HepG2 (cell line): Measurements from ENCODE around the gene EFCAB8. TPM values are rescaled to one million over a fixed set of nuclear protein-coding genes. Genes with fewer than 3 reads are reported as not detected.

Source experiments
- ATAC-seq: fragments of 200-7000 bp; cut with Tn5 transposase; 3 replicates; pipeline ENCODE4 v1.9.1; 2020; ENCODE audit warnings: mild to moderate bottlenecking, moderate library complexity
- Bru-seq: library from RNA; stranded (reverse); fragments of 400-500 nt; gene quantifications from one replicate; lab custom pipeline; 2021; lab: Mats Ljungman, UMichigan
- BruChase-seq, 2 experiments: library from RNA; stranded (reverse); fragments of 400-500 nt; gene quantifications; one replicate each; lab custom pipeline; 2021; lab: Mats Ljungman, UMichigan
- BruUV-seq: library from RNA; stranded (reverse); fragments of 400-500 nt; replicated peaks from 2 replicates; lab custom pipeline; 2021; lab: Mats Ljungman, UMichigan
- CTCF ChIA-PET: fragments of 300-600 bp; formaldehyde crosslinking; extraction: SDS; loops from one replicate; lab custom pipeline; 2021; ENCODE audit warnings: low total read pairs, inconsistent platforms, low intra/inter-chr PET ratio; lab: Yijun Ruan, JAX
- POLR2A ChIA-PET: fragments of 350-600 bp; sonication (Branson Sonifier 250); formaldehyde crosslinking; loops from one replicate; lab custom pipeline; 2020; ENCODE audit warnings: antibody characterized with exemption, inconsistent platforms; lab: Yijun Ruan, JAX
- DNase-seq: peaks from one replicate; pipeline ENCODE4 v3.0.0-alpha.2; 2015; ENCODE audit warnings: low spot score
- FAIRE-seq: peaks from 3 replicates; lab custom pipeline; 2011; peaks lifted over from hg19 to GRCh38; lab: Jason Lieb, UNC
- H2AFZ ChIP-seq: one replicate; pipeline ENCODE4 v1.6.1; 2011; ENCODE audit warnings: low read length, inconsistent platforms
- H3K27ac ChIP-seq: fragments of 300-600 bp; 3 replicates; pipeline ENCODE4 v1.8.0; 2011; ENCODE audit warnings: mixed run types, mild to moderate bottlenecking, mixed read lengths, low read length, inconsistent platforms; ENCODE audit not compliant: insufficient read depth; ENCODE audit errors: extremely low read length
- H3K27me3 ChIP-seq, 2 experiments: fragments of 200-600 bp in 1 of 2; 2 replicates in 1 of 2; 3 replicates in 1 of 2; pipeline versions ENCODE4 v1.6.0 to v1.8.0; 2011; ENCODE audit warnings: low read length in 2 of 2, mild to moderate bottlenecking in 2 of 2, moderate library complexity in 2 of 2, inconsistent platforms in 1 of 2; ENCODE audit not compliant: insufficient read depth in 2 of 2, control insufficient read depth in 1 of 2
- H3K36me3 ChIP-seq, 2 experiments: fragments of 200-600 bp in 1 of 2; replicated peaks in 1 of 2; 2 replicates in 1 of 2; 3 replicates in 1 of 2; pipeline versions ENCODE4 v1.5.1 to v1.8.0; 2011; ENCODE audit warnings: low read length in 2 of 2, inconsistent platforms in 1 of 2; ENCODE audit not compliant: insufficient read depth in 2 of 2, control insufficient read depth in 1 of 2
- H3K4me1 ChIP-seq: 2 replicates; pipeline ENCODE4 v1.5.1; 2012; ENCODE audit warnings: low read length, inconsistent platforms; ENCODE audit not compliant: insufficient read depth
- H3K4me2 ChIP-seq: 2 replicates; pipeline ENCODE4 v1.6.0; 2011; ENCODE audit warnings: low read depth, low read length, inconsistent platforms
- H3K4me3 ChIP-seq, 3 experiments: fragments of 200-600 bp in 1 of 3; sonication (generic), shearing (Covaris generic) in 1 of 3; replicated peaks in 1 of 3; 2 replicates each; pipeline ENCODE4 v1.5.1; 2011 to 2016; ENCODE audit warnings: low read length in 3 of 3, inconsistent platforms in 2 of 3, low read depth in 2 of 3, mild to moderate bottlenecking in 2 of 3, control low read depth in 1 of 3, mixed read lengths in 1 of 3; ENCODE audit not compliant: insufficient read depth in 1 of 3
- H3K79me2 ChIP-seq: one replicate; pipeline ENCODE4 v1.6.1; 2011; ENCODE audit warnings: low read length, inconsistent platforms; ENCODE audit not compliant: insufficient read depth
- H3K9ac ChIP-seq: 2 replicates; pipeline ENCODE4 v1.6.0; 2011; ENCODE audit warnings: mild to moderate bottlenecking, low read depth, low read length, inconsistent platforms; ENCODE audit not compliant: insufficient read depth
- H3K9me3 ChIP-seq: 2 replicates; pipeline ENCODE4 v1.5.1; 2012; ENCODE audit warnings: mild to moderate bottlenecking, low read length
- H4K20me1 ChIP-seq: 2 replicates; pipeline ENCODE4 v1.6.0; 2011; ENCODE audit warnings: inconsistent platforms, mild to moderate bottlenecking, low read length, moderate library complexity; ENCODE audit not compliant: insufficient read depth
- FOXP1 ChIP-seq, 2 experiments: fragments of 450-650 bp in 1 of 2; IDR thresholded peaks; 2 replicates each; pipeline ENCODE4 v1.6.1; 2017 to 2018; ENCODE audit warnings: antibody characterized with exemption in 1 of 2
- RBM22 ChIP-seq: fragments of 200-400 bp; formaldehyde crosslinking; optimal IDR thresholded peaks from 2 replicates; pipeline ENCODE3; 2017; ENCODE audit warnings: mild to moderate bottlenecking, low read length, moderate library complexity
- WGBS: methylation state at CpG from one replicate; pipeline ENCODE4 v1.1.6; 2017; ENCODE audit warnings: low lambda C conversion rate; 5-methylcytosine and 5-hydroxymethylcytosine counted together
- in situ Hi-C: cut with HindIII; loops from 2 replicates; pipeline ENCODE4 v1.10.0; 2017; ENCODE audit warnings: low pct_unique_long_range_greater_than_20kb; ENCODE audit not compliant: extremely low pct_ligation_motif_present
- intact Hi-C: fragments of 100-400 bp; cut with micrococcal nuclease; formaldehyde crosslinking; loops from one replicate; pipeline ENCODE4 v1.10.0; 2022; ENCODE audit not compliant: unreplicated experiment
- long read RNA-seq, 2 experiments: library from RNA in 1 of 2; library from polyadenylated mRNA in 1 of 2; stranded (forward) in 1 of 2; unstranded in 1 of 2; transcript quantifications; one replicate each; pipeline ENCODE4 v2.0.0, GENCODE V29; 2019 to 2022
- polyA minus RNA-seq, 3 experiments: library from RNA; depleted of rRNA, polyadenylated mRNA; stranded (reverse); fragments of >200 nt; gene quantifications; 2 replicates each; pipeline ENCODE4 v1.2.3, GENCODE V29; 2011; ENCODE audit warnings: low replicate concordance in 1 of 3
- polyA plus RNA-seq, 8 experiments: library from polyadenylated mRNA; depleted of rRNA in 3 of 8; stranded (reverse) in 7 of 8; unstranded in 1 of 8; fragments of >200 nt; fragmentation: Illumina TruSeq in 4 of 8; extraction: Trizol in 4 of 8; gene quantifications; 2 replicates each; pipeline versions ENCODE4 v1.2.1 to v1.2.3, GENCODE V29; 2011 to 2016; ENCODE audit warnings: low read depth in 4 of 8, missing spikeins in 1 of 8, mixed read lengths in 1 of 8; ENCODE audit not compliant: insufficient read depth in 1 of 8
- total RNA-seq, 5 experiments: library from RNA; depleted of rRNA; stranded (reverse); fragments of >200 nt; fragmentation: Illumina TruSeq; extraction: Trizol; gene quantifications; 2 replicates each; pipeline ENCODE4 v1.2.3, GENCODE V29; 2016; ENCODE audit warnings: low read depth in 1 of 5

EFCAB8 gene
- 0.22 TPM in 1 of 2 replicates, not detected in the other for total RNA-seq (2016; rRNA removed; fragmentation: Illumina TruSeq; extraction: Trizol)
- 0.10 TPM in 1 of 2 replicates, not detected in the other for total RNA-seq (2016; cell fraction: cytosol; rRNA removed; fragmentation: Illumina TruSeq; extraction: Trizol; ENCODE audit: low read depth)
- total RNA-seq (2016; cell fraction: insoluble cytoplasmic fraction; rRNA removed; fragmentation: Illumina TruSeq; extraction: Trizol), result not detected in 2 replicates
- total RNA-seq (2016; cell fraction: membrane; rRNA removed; fragmentation: Illumina TruSeq; extraction: Trizol), result not detected in 2 replicates
- total RNA-seq (2016; cell fraction: nucleus; rRNA removed; fragmentation: Illumina TruSeq; extraction: Trizol), result 0.72 TPM in 1 of 2 replicates, not detected in the other
- polyA plus RNA-seq (2011; rRNA removed), result 0.15 TPM in 1 of 2 replicates, not detected in the other
- not detected in 2 replicates for polyA plus RNA-seq (2011; cell fraction: cytosol; rRNA removed)
- polyA plus RNA-seq (2011; cell fraction: nucleus; rRNA removed), result 0.31 and 1.2 TPM in 2 replicates
- not detected in 2 replicates for polyA plus RNA-seq (2012)
- polyA plus RNA-seq (2016; cell fraction: cytosol; fragmentation: Illumina TruSeq; extraction: Trizol; ENCODE audit: low read depth), result not detected in 2 replicates
- polyA plus RNA-seq (2016; cell fraction: insoluble cytoplasmic fraction; fragmentation: Illumina TruSeq; extraction: Trizol; ENCODE audit: low read depth), result not detected in 2 replicates
- not detected in 2 replicates for polyA plus RNA-seq (2016; cell fraction: membrane; fragmentation: Illumina TruSeq; extraction: Trizol; ENCODE audit: low read depth)
- polyA plus RNA-seq (2016; cell fraction: nucleus; fragmentation: Illumina TruSeq; extraction: Trizol; ENCODE audit: insufficient read depth, low read depth), result 0.62 and 0.75 TPM in 2 replicates
- polyA minus RNA-seq (2011; rRNA and poly(A)+ RNA removed; ENCODE audit: low replicate concordance), result not detected in 2 replicates
- not detected in 2 replicates for polyA minus RNA-seq (2011; cell fraction: cytosol; rRNA and poly(A)+ RNA removed)
- not detected in 2 replicates for polyA minus RNA-seq (2011; cell fraction: nucleus; rRNA and poly(A)+ RNA removed)
- Bru-seq, nascent RNA, result percentile 30 among the genes with signal in this experiment
- percentile 19 among the genes with signal in this experiment for BruChase-seq, experiment 1, labeled RNA remaining after a 6-hour chase
- BruChase-seq, experiment 2, labeled RNA remaining after a 2-hour chase, result percentile 27 among the genes with signal in this experiment
- long read RNA-seq, experiment 1, result 0 reads
- long read RNA-seq, experiment 2, result 0 reads

- TF ChIP-seq RBM22 (peak; percentile 84), FOXP1 (IDR thresholded peaks at IDR 0.05) (no peak), FOXP1 (CRISPR knock-in tag; IDR thresholded peaks at IDR 0.05) (no peak)
- POLR2A ChIA-PET, result no interaction called here
- Histone ChIP-seq H4K20me1 (no peaks in the 10 kb centered on the region), H3K79me2 (no peaks in the 10 kb centered on the region), H3K9ac (no peak within 1 kb of the TSS), H3K9me3 (no peaks in the 10 kb centered on the region), H3K36me3 (peaks cover 4 to 18% of the 10 kb centered on the region in 2 experiments; a peak in 3 of 5 replicates), H3K27ac (no peak within 1 kb of the TSS), H3K4me1 (no peaks in the 10 kb centered on the region), H3K4me3 (no peak within 1 kb of the TSS), H3K27me3 (no peaks in the 10 kb centered on the region), H2AFZ (no peak within 1 kb of the TSS), H3K4me2 (no peak within 1 kb of the TSS)
- ATAC-seq (peak; percentile 66), FAIRE-seq (no peak), DNase-seq (no peak)
- in situ Hi-C loops, result no loop called here
- intact Hi-C loops, result no loop called here
- WGBS, result 89% methylated on average over 8 of the region's 8 CpGs
- no TSS peak for BruUV-seq
- CTCF ChIA-PET, result no interaction called here
Observed at GRCh38 chr20:32858701-32859372, at the start of gene EFCAB8. TSS of gene EFCAB8 (plus strand) at chr20:32858923. CDS start at chr20:32863793, 4,870 bp downstream.
